Mesendoderm (in vitro differentiated cells): Measurements from ENCODE around the gene FAM13A.

Source experiments
- DNase-seq: peaks from one replicate; pipeline ENCODE4 v3.0.0; 2013
- H2AK5ac ChIP-seq: 2 replicates; pipeline ENCODE4 v1.6.1; 2013; ENCODE audit warnings: low read length, inconsistent platforms
- H2BK120ac ChIP-seq: 2 replicates; pipeline ENCODE4 v1.6.1; 2013; ENCODE audit warnings: low read depth, mild to moderate bottlenecking, low read length, moderate library complexity, mixed read lengths
- H2BK15ac ChIP-seq: replicated peaks from 2 replicates; pipeline ENCODE4 v1.6.1; 2013; ENCODE audit warnings: low read depth, mild to moderate bottlenecking, moderate library complexity
- H2BK5ac ChIP-seq: 2 replicates; pipeline ENCODE4 v1.6.1; 2013; ENCODE audit warnings: low read length, inconsistent platforms
- H3K18ac ChIP-seq: 2 replicates; pipeline ENCODE4 v1.6.1; 2013; ENCODE audit warnings: mild to moderate bottlenecking, low read length, mixed read lengths
- H3K23ac ChIP-seq: one replicate; pipeline ENCODE4 v1.6.1; 2013; ENCODE audit warnings: low read length
- H3K27ac ChIP-seq: 2 replicates; pipeline ENCODE4 v1.5.1; 2013; ENCODE audit warnings: low read depth, mild to moderate bottlenecking, inconsistent platforms, low read length, moderate library complexity
- H3K27me3 ChIP-seq: 2 replicates; pipeline ENCODE4 v1.6.1; 2013; ENCODE audit warnings: low read length, control low read depth, mild to moderate bottlenecking, inconsistent platforms; ENCODE audit not compliant: insufficient read depth, poor library complexity
- H3K36me3 ChIP-seq: 2 replicates; pipeline ENCODE4 v1.6.1; 2013; ENCODE audit warnings: low read length, inconsistent platforms; ENCODE audit not compliant: control insufficient read depth, insufficient read depth
- H3K4ac ChIP-seq: one replicate; pipeline ENCODE4 v1.6.1; 2013; ENCODE audit warnings: low read depth, mild to moderate bottlenecking, low read length, moderate library complexity
- H3K4me1 ChIP-seq: 2 replicates; pipeline ENCODE4 v1.6.1; 2013; ENCODE audit warnings: low read depth, low read length, inconsistent platforms; ENCODE audit not compliant: control insufficient read depth
- H3K4me2 ChIP-seq: 2 replicates; pipeline ENCODE4 v1.6.1; 2013; ENCODE audit warnings: low read length
- H3K4me3 ChIP-seq: 2 replicates; pipeline ENCODE4 v1.5.1; 2013; ENCODE audit warnings: mild to moderate bottlenecking, low read length
- H3K56ac ChIP-seq: one replicate; pipeline ENCODE4 v1.6.1; 2013; ENCODE audit warnings: low read length
- H3K79me1 ChIP-seq: 2 replicates; pipeline ENCODE4 v1.6.1; 2013; ENCODE audit warnings: low read length, inconsistent platforms
- H3K79me2 ChIP-seq: 2 replicates; pipeline ENCODE4 v1.6.1; 2013; ENCODE audit warnings: mild to moderate bottlenecking, low read length; ENCODE audit not compliant: control insufficient read depth, insufficient read depth
- H3K9ac ChIP-seq: 2 replicates; pipeline ENCODE4 v1.6.1; 2013; ENCODE audit warnings: low read length, inconsistent platforms
- H4K5ac ChIP-seq: one replicate; pipeline ENCODE4 v1.6.1; 2013; ENCODE audit warnings: low read length
- H4K8ac ChIP-seq: one replicate; pipeline ENCODE4 v1.6.1; 2013; ENCODE audit warnings: low read depth, mild to moderate bottlenecking, control low read depth, low read length, moderate library complexity
- WGBS: extraction: QIAGEN DNeasy Blood & Tissue Kit; methylation state at CpG from one replicate; pipeline ENCODE4 v1.1.7; 2013; ENCODE audit warnings: low lambda C conversion rate, missing lambda C conversion rate; ENCODE audit not compliant: insufficient coverage; ENCODE audit errors: extremely low coverage; 5-methylcytosine and 5-hydroxymethylcytosine counted together

FAM13A gene

DNA sequence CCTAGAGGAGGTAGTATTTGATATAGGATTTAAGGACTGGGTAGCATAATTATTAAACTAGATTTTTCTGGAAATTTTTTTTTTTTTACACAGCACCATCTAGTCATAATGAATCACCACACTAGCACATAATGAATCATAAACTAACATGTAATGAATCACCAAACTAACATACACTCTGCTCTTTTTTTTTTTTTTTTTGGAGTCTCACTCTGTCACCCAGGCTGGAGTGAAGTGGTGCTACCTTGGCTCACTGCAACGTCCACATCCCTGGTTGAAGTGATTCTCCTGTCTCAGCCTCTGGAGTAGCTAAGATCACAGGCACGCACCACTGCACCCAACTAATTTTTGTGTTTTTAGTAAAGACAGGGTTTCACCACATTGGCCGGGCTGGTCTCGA, 92.5 kb downstream of the FAM13A start:
- H3K27me3 ChIP-seq, result no peaks in the 10 kb centered on the region
- H3K18ac ChIP-seq, result no peak overlapping the region
- no peak overlapping the region for H3K9ac ChIP-seq
- no peak overlapping the region for H3K4me3 ChIP-seq
- no peak overlapping the region for H4K5ac ChIP-seq
- H2BK15ac ChIP-seq, result no peak overlapping the region
- no CpG with 5 or more reads among the region's 4 CpGs for WGBS
- H3K27ac ChIP-seq, result no peak overlapping the region
- no peak overlapping the region for H4K8ac ChIP-seq
- no peak overlapping the region for H2BK5ac ChIP-seq
- H3K79me2 ChIP-seq, result no peaks in the 10 kb centered on the region
- no peak overlapping the region for H2BK120ac ChIP-seq
- no peak for DNase-seq
- no peak overlapping the region for H3K4ac ChIP-seq
- H3K79me1 ChIP-seq, result no peaks in the 10 kb centered on the region
- no peaks in the 10 kb centered on the region for H3K36me3 ChIP-seq
- no peaks in the 10 kb centered on the region for H3K4me1 ChIP-seq
- no peak overlapping the region for H3K4me2 ChIP-seq
- no peak overlapping the region for H2AK5ac ChIP-seq
- H3K23ac ChIP-seq, result no peak overlapping the region
- no peak overlapping the region for H3K56ac ChIP-seq

DNA sequence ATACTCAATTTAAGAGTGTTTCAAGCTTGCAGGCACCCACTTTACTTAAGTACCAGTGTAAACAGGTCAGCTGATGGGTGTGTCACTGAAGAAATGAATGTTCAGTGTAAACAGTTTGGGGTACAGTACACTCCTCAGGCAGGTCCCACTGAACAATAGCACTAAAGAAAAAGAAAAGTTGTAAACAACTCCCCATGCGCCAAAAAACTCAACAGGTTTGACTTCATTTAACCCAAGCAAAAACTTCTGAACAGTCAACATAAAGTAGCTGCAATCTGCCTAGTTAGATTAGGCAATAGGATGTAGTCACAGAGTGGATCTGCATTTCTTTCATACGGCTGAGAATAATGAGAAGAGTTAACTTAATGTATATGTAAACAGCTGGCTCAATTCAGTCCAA, 93.2 kb downstream of the FAM13A start:
- Histone ChIP-seq H3K27ac (no peak overlapping the region), H4K5ac (no peak overlapping the region), H3K4me2 (no peak overlapping the region), H3K27me3 (no peaks in the 10 kb centered on the region), H2BK5ac (no peak overlapping the region), H3K23ac (no peak overlapping the region), H2AK5ac (no peak overlapping the region), H3K36me3 (no peaks in the 10 kb centered on the region), H3K56ac (no peak overlapping the region), H2BK15ac (no peak overlapping the region), H3K79me1 (no peaks in the 10 kb centered on the region), H3K9ac (no peak overlapping the region), H4K8ac (no peak overlapping the region), H3K4ac (no peak overlapping the region), H2BK120ac (no peak overlapping the region), H3K4me1 (no peaks in the 10 kb centered on the region), H3K18ac (no peak overlapping the region), H3K4me3 (no peak overlapping the region), H3K79me2 (no peaks in the 10 kb centered on the region)
- no CpG with 5 or more reads among the region's 2 CpGs for WGBS
- no peak for DNase-seq

- Histone ChIP-seq H2BK120ac (no peak overlapping the region), H4K5ac (no peak overlapping the region), H4K8ac (no peak overlapping the region), H3K4ac (no peak overlapping the region), H3K56ac (no peak overlapping the region), H2BK5ac (no peak overlapping the region), H3K79me1 (no peaks in the 10 kb centered on the region), H3K36me3 (no peaks in the 10 kb centered on the region), H3K27ac (no peak overlapping the region), H3K4me1 (no peaks in the 10 kb centered on the region), H3K27me3 (no peaks in the 10 kb centered on the region), H3K79me2 (no peaks in the 10 kb centered on the region), H3K23ac (no peak overlapping the region), H3K4me3 (no peak overlapping the region), H2AK5ac (no peak overlapping the region), H3K18ac (no peak overlapping the region), H2BK15ac (no peak overlapping the region), H3K4me2 (no peak overlapping the region), H3K9ac (no peak overlapping the region)
- WGBS, result no CpG with 5 or more reads among the region's 2 CpGs
- no peak for DNase-seq
Measured at GRCh38 chr4:88962396-88962795, 94.6 kb downstream of the FAM13A start.

- Histone ChIP-seq H3K4me2 (no peak overlapping the region), H3K79me2 (no peaks in the 10 kb centered on the region), H3K79me1 (no peaks in the 10 kb centered on the region), H3K27me3 (no peaks in the 10 kb centered on the region), H3K9ac (no peak overlapping the region), H3K4me3 (no peak overlapping the region), H3K4me1 (no peaks in the 10 kb centered on the region), H3K27ac (no peak overlapping the region), H3K23ac (no peak overlapping the region), H4K8ac (no peak overlapping the region), H2AK5ac (no peak overlapping the region), H3K18ac (no peak overlapping the region), H2BK120ac (no peak overlapping the region), H2BK15ac (no peak overlapping the region), H3K56ac (no peak overlapping the region), H3K36me3 (no peaks in the 10 kb centered on the region), H3K4ac (no peak overlapping the region), H4K5ac (no peak overlapping the region), H2BK5ac (no peak overlapping the region)
- no CpG with 5 or more reads among the region's 1 CpG for WGBS
- peak; percentile 20 for DNase-seq
Measured at GRCh38 chr4:88960576-88960975, 96.4 kb downstream of the FAM13A start.

GRCh38 chr4:88958080-88958479, 98.9 kb downstream of the FAM13A start:
- no peak overlapping the region for H3K4me3 ChIP-seq
- no peaks in the 10 kb centered on the region for H3K79me2 ChIP-seq
- no peak overlapping the region for H2AK5ac ChIP-seq
- no peak overlapping the region for H3K4ac ChIP-seq
- no peak overlapping the region for H2BK5ac ChIP-seq
- no peaks in the 10 kb centered on the region for H3K36me3 ChIP-seq
- DNase-seq, result no peak
- no peak overlapping the region for H2BK120ac ChIP-seq
- no peak overlapping the region for H4K8ac ChIP-seq
- H3K23ac ChIP-seq, result no peak overlapping the region
- H3K4me1 ChIP-seq, result no peaks in the 10 kb centered on the region
- H3K27me3 ChIP-seq, result no peaks in the 10 kb centered on the region
- H3K18ac ChIP-seq, result no peak overlapping the region
- H3K56ac ChIP-seq, result no peak overlapping the region
- no CpG with 5 or more reads among the region's 3 CpGs for WGBS
- H3K4me2 ChIP-seq, result no peak overlapping the region
- no peak overlapping the region for H4K5ac ChIP-seq
- no peak overlapping the region for H3K27ac ChIP-seq
- no peak overlapping the region for H3K9ac ChIP-seq
- H2BK15ac ChIP-seq, result no peak overlapping the region
- H3K79me1 ChIP-seq, result no peaks in the 10 kb centered on the region

GRCh38 chr4:88957570-88957969, 99.4 kb downstream of the FAM13A start:
- Histone ChIP-seq H3K27ac (no peak overlapping the region), H3K4me1 (no peaks in the 10 kb centered on the region), H3K79me2 (no peaks in the 10 kb centered on the region), H3K23ac (no peak overlapping the region), H3K4me3 (no peak overlapping the region), H3K36me3 (no peaks in the 10 kb centered on the region), H3K56ac (no peak overlapping the region), H2BK5ac (no peak overlapping the region), H3K4me2 (no peak overlapping the region), H3K18ac (no peak overlapping the region), H3K79me1 (no peaks in the 10 kb centered on the region), H2AK5ac (no peak overlapping the region), H3K9ac (no peak overlapping the region), H3K4ac (no peak overlapping the region), H2BK120ac (no peak overlapping the region), H4K5ac (no peak overlapping the region), H4K8ac (no peak overlapping the region), H3K27me3 (no peaks in the 10 kb centered on the region), H2BK15ac (no peak overlapping the region)
- no CpG with 5 or more reads among the region's 2 CpGs for WGBS
- DNase-seq, result no peak
